Uterus (tissue), 2 donors: ENCODE measurements around the gene FGB.

Experiments
- CTCF ChIP-seq, 4 experiments: fragments of 200-600 bp in 2 of 4; fragments of 450-650 bp in 2 of 4; sonication (generic) in 2 of 4; IDR thresholded peaks; one replicate each; pipeline ENCODE4 v1.5.1; 2016 to 2019; ENCODE audit warnings: antibody characterized with exemption in 4 of 4, mild to moderate bottlenecking in 2 of 4, moderate library complexity in 1 of 4
- POLR2A ChIP-seq, 2 donors: fragments of 450-650 bp; IDR thresholded peaks; one replicate each; pipeline ENCODE4 v1.6.1; 2016; ENCODE audit warnings: antibody characterized with exemption in 2 of 2, mild to moderate bottlenecking in 1 of 2, moderate library complexity in 1 of 2

GRCh38 chr4:154595807-154596206, 33.0 kb downstream of the FGB start:
- TF ChIP-seq CTCF (IDR thresholded peaks at IDR 0.05) (no peak), POLR2A (IDR thresholded peaks at IDR 0.05) (no peak)
